ENCODE data around the gene RSPH9.

The RSPH9 gene

DNA sequence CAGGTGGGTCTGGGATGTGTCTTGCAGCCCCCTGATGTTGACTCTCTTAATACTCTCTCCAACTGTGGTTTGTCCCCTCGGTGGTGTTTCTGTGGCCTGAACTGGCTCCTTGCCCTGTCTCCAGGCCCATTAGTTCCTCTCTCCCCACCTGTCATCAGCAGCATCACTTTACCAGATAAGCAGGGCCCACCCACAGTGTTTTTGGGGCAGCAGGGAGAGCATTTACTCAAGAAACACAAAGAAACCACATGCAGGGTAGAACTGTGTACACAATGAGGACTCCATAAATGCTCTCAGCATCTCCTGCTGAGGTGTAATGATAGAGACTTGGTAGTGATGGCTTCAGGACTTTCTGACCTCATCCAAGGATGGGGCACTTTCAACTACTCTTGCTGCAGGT lies 62.9 kb downstream of the RSPH9 start:
- Histone ChIP-seq H3K27me3 (replicated peaks; ENCODE audit: insufficient read depth, low read length) (no peaks in the 10 kb centered on the region), H3F3A (ENCODE audit: insufficient read depth, low read length) (peaks cover 33% of the 10 kb centered on the region), H3K4me1 (ENCODE audit: low read length) (peaks cover 32% of the 10 kb centered on the region), H3K9me3 (replicated peaks; ENCODE audit: insufficient read depth, low read length) (no peaks in the 10 kb centered on the region), H3K9ac (ENCODE audit: low read length) (no peak overlapping the region), H3K4me2 (ENCODE audit: low read depth, low read length) (no peak overlapping the region), H4K20me1 (ENCODE audit: insufficient read depth, low read length) (no peaks in the 10 kb centered on the region), H3K9me2 (replicated peaks; ENCODE audit: insufficient read depth, low read length) (no peaks in the 10 kb centered on the region), H3K4me3 (ENCODE audit: low read length) (no peak overlapping the region), H3K36me3 (replicated peaks; ENCODE audit: insufficient read depth, low read length) (no peaks in the 10 kb centered on the region), H2AFZ (ENCODE audit: low read length) (no peak overlapping the region), H3K27ac (ENCODE audit: low read length) (no peak overlapping the region), H3K79me2 (ENCODE audit: low read length) (no peaks in the 10 kb centered on the region)
- TF ChIP-seq CTCF (IDR thresholded peaks at IDR 0.05; ENCODE audit: low read length) = no peak
- TF ChIP-seq EZH2phosphoT487 (IDR thresholded peaks at IDR 0.05; ENCODE audit: low read length) = no peak
- TF ChIP-seq EZH2 (optimal IDR thresholded peaks at IDR 0.05; ENCODE audit: low read depth, low read length) = no peak
- no peak for DNase-seq

GRCh38 chr6:43708860-43709653 lies 64.2 kb downstream of the RSPH9 start:
- peaks cover 30% of the 10 kb centered on the region for H3F3A ChIP-seq (ENCODE audit: insufficient read depth, low read length)
- no peak overlapping the region for H3K4me2 ChIP-seq (ENCODE audit: low read depth, low read length)
- DNase-seq = no peak
- no peaks in the 10 kb centered on the region for H3K27me3 ChIP-seq (replicated peaks; ENCODE audit: insufficient read depth, low read length)
- H4K20me1 ChIP-seq (ENCODE audit: insufficient read depth, low read length) = no peaks in the 10 kb centered on the region
- H3K9me3 ChIP-seq (replicated peaks; ENCODE audit: insufficient read depth, low read length) = no peaks in the 10 kb centered on the region
- TF ChIP-seq CTCF (IDR thresholded peaks at IDR 0.05; ENCODE audit: low read length) (no peak), EZH2phosphoT487 (IDR thresholded peaks at IDR 0.05; ENCODE audit: low read length) (no peak), EZH2 (optimal IDR thresholded peaks at IDR 0.05; ENCODE audit: low read depth, low read length) (no peak)
- H3K4me3 ChIP-seq (ENCODE audit: low read length) = no peak overlapping the region
- H3K9ac ChIP-seq (ENCODE audit: low read length) = no peak overlapping the region
- H3K36me3 ChIP-seq (replicated peaks; ENCODE audit: insufficient read depth, low read length) = no peaks in the 10 kb centered on the region
- H3K4me1 ChIP-seq (ENCODE audit: low read length) = peaks cover 35% of the 10 kb centered on the region
- no peaks in the 10 kb centered on the region for H3K79me2 ChIP-seq (ENCODE audit: low read length)
- no peak overlapping the region for H2AFZ ChIP-seq (ENCODE audit: low read length)
- H3K27ac ChIP-seq (ENCODE audit: low read length) = no peak overlapping the region
- H3K9me2 ChIP-seq (replicated peaks; ENCODE audit: insufficient read depth, low read length) = no peaks in the 10 kb centered on the region

GRCh38 chr6:43709654-43710303 lies 64.9 kb downstream of the RSPH9 start:
- Histone ChIP-seq H3F3A (ENCODE audit: insufficient read depth, low read length) (peaks cover 32% of the 10 kb centered on the region), H2AFZ (ENCODE audit: low read length) (no peak overlapping the region), H4K20me1 (ENCODE audit: insufficient read depth, low read length) (no peaks in the 10 kb centered on the region), H3K4me2 (ENCODE audit: low read depth, low read length) (no peak overlapping the region), H3K9me2 (replicated peaks; ENCODE audit: insufficient read depth, low read length) (no peaks in the 10 kb centered on the region), H3K9me3 (replicated peaks; ENCODE audit: insufficient read depth, low read length) (no peaks in the 10 kb centered on the region), H3K4me3 (ENCODE audit: low read length) (no peak overlapping the region), H3K79me2 (ENCODE audit: low read length) (no peaks in the 10 kb centered on the region), H3K9ac (ENCODE audit: low read length) (no peak overlapping the region), H3K27me3 (replicated peaks; ENCODE audit: insufficient read depth, low read length) (no peaks in the 10 kb centered on the region), H3K4me1 (ENCODE audit: low read length) (peaks cover 43% of the 10 kb centered on the region), H3K36me3 (replicated peaks; ENCODE audit: insufficient read depth, low read length) (no peaks in the 10 kb centered on the region), H3K27ac (ENCODE audit: low read length) (no peak overlapping the region)
- DNase-seq = no peak
- TF ChIP-seq EZH2phosphoT487 (IDR thresholded peaks at IDR 0.05; ENCODE audit: low read length) (no peak), EZH2 (optimal IDR thresholded peaks at IDR 0.05; ENCODE audit: low read depth, low read length) (no peak), CTCF (IDR thresholded peaks at IDR 0.05; ENCODE audit: low read length) (no peak)

Data from MM.1S (cell line).